ENCODE measurements around the gene HK3.

HK3 gene

GRCh38 chr5:176850371-176851245 is 48.5 kb downstream of the HK3 start:
- no peaks in the 10 kb centered on the region for H3K27me3 ChIP-seq (ENCODE audit: control insufficient read depth, insufficient read depth, low read length)
- no peak overlapping the region for H3K4me3 ChIP-seq (ENCODE audit: low read depth, low read length)
- no peaks in the 10 kb centered on the region for H3K9me3 ChIP-seq (ENCODE audit: control insufficient read depth, insufficient read depth, low read length)

GRCh38 chr5:176849611-176850227 is 49.4 kb downstream of the HK3 start:
- Histone ChIP-seq H3K4me3 (ENCODE audit: low read depth, low read length) (no peak overlapping the region), H3K9me3 (ENCODE audit: control insufficient read depth, insufficient read depth, low read length) (no peaks in the 10 kb centered on the region), H3K36me3 (ENCODE audit: control insufficient read depth, insufficient read depth, low read length) (no peaks in the 10 kb centered on the region), H3K4me1 (ENCODE audit: control insufficient read depth, insufficient read depth, low read length) (no peaks in the 10 kb centered on the region), H3K9ac (ENCODE audit: low read depth, low read length) (no peak overlapping the region), H3K27me3 (ENCODE audit: control insufficient read depth, insufficient read depth, low read length) (no peaks in the 10 kb centered on the region)

More at GRCh38 chr5:176850371-176851245, 48.5 kb downstream of the HK3 start:
- H3K36me3 ChIP-seq (ENCODE audit: control insufficient read depth, insufficient read depth, low read length), result no peaks in the 10 kb centered on the region
- no peaks in the 10 kb centered on the region for H3K4me1 ChIP-seq (ENCODE audit: control insufficient read depth, insufficient read depth, low read length)
- no peak overlapping the region for H3K9ac ChIP-seq (ENCODE audit: low read depth, low read length)

- Histone ChIP-seq H3K9ac (ENCODE audit: low read depth, low read length) (no peak overlapping the region), H3K27me3 (ENCODE audit: control insufficient read depth, insufficient read depth, low read length) (no peaks in the 10 kb centered on the region), H3K4me3 (ENCODE audit: low read depth, low read length) (no peak overlapping the region), H3K36me3 (ENCODE audit: control insufficient read depth, insufficient read depth, low read length) (no peaks in the 10 kb centered on the region), H3K4me1 (ENCODE audit: control insufficient read depth, insufficient read depth, low read length) (no peaks in the 10 kb centered on the region), H3K9me3 (ENCODE audit: control insufficient read depth, insufficient read depth, low read length) (no peaks in the 10 kb centered on the region)
Measured at GRCh38 chr5:176848651-176849050, 50.5 kb downstream of the HK3 start.

- Histone ChIP-seq H3K27me3 (ENCODE audit: control insufficient read depth, insufficient read depth, low read length) (no peaks in the 10 kb centered on the region), H3K4me3 (ENCODE audit: low read depth, low read length) (no peak overlapping the region), H3K36me3 (ENCODE audit: control insufficient read depth, insufficient read depth, low read length) (no peaks in the 10 kb centered on the region), H3K4me1 (ENCODE audit: control insufficient read depth, insufficient read depth, low read length) (no peaks in the 10 kb centered on the region), H3K9me3 (ENCODE audit: control insufficient read depth, insufficient read depth, low read length) (no peaks in the 10 kb centered on the region), H3K9ac (ENCODE audit: low read depth, low read length) (no peak overlapping the region)
Measured at GRCh38 chr5:176847726-176848290, 51.3 kb downstream of the HK3 start.

GRCh38 chr5:176847148-176847547 is 52.0 kb downstream of the HK3 start:
- Histone ChIP-seq H3K4me3 (ENCODE audit: low read depth, low read length) (no peak overlapping the region), H3K9me3 (ENCODE audit: control insufficient read depth, insufficient read depth, low read length) (no peaks in the 10 kb centered on the region), H3K9ac (ENCODE audit: low read depth, low read length) (no peak overlapping the region), H3K27me3 (ENCODE audit: control insufficient read depth, insufficient read depth, low read length) (no peaks in the 10 kb centered on the region), H3K4me1 (ENCODE audit: control insufficient read depth, insufficient read depth, low read length) (no peaks in the 10 kb centered on the region), H3K36me3 (ENCODE audit: control insufficient read depth, insufficient read depth, low read length) (no peaks in the 10 kb centered on the region)

GRCh38 chr5:176846335-176847140 is 52.6 kb downstream of the HK3 start:
- no peak overlapping the region for H3K4me3 ChIP-seq (ENCODE audit: low read depth, low read length)
- no peak overlapping the region for H3K9ac ChIP-seq (ENCODE audit: low read depth, low read length)
- H3K9me3 ChIP-seq (ENCODE audit: control insufficient read depth, insufficient read depth, low read length), result no peaks in the 10 kb centered on the region
- no peaks in the 10 kb centered on the region for H3K4me1 ChIP-seq (ENCODE audit: control insufficient read depth, insufficient read depth, low read length)
- no peaks in the 10 kb centered on the region for H3K27me3 ChIP-seq (ENCODE audit: control insufficient read depth, insufficient read depth, low read length)
- no peaks in the 10 kb centered on the region for H3K36me3 ChIP-seq (ENCODE audit: control insufficient read depth, insufficient read depth, low read length)

GRCh38 chr5:176845392-176845713 is 53.8 kb downstream of the HK3 start:
- no peaks in the 10 kb centered on the region for H3K27me3 ChIP-seq (ENCODE audit: control insufficient read depth, insufficient read depth, low read length)
- no peaks in the 10 kb centered on the region for H3K9me3 ChIP-seq (ENCODE audit: control insufficient read depth, insufficient read depth, low read length)
- H3K36me3 ChIP-seq (ENCODE audit: control insufficient read depth, insufficient read depth, low read length), result no peaks in the 10 kb centered on the region
- H3K9ac ChIP-seq (ENCODE audit: low read depth, low read length), result no peak overlapping the region
- peaks cover under 1% of the 10 kb centered on the region for H3K4me1 ChIP-seq (ENCODE audit: control insufficient read depth, insufficient read depth, low read length)
- no peak overlapping the region for H3K4me3 ChIP-seq (ENCODE audit: low read depth, low read length)

GRCh38 chr5:176844706-176845391 is 54.3 kb downstream of the HK3 start:
- no peak overlapping the region for H3K4me3 ChIP-seq (ENCODE audit: low read depth, low read length)
- no peaks in the 10 kb centered on the region for H3K9me3 ChIP-seq (ENCODE audit: control insufficient read depth, insufficient read depth, low read length)
- H3K27me3 ChIP-seq (ENCODE audit: control insufficient read depth, insufficient read depth, low read length), result no peaks in the 10 kb centered on the region

GRCh38 chr5:176844281-176844680 is 54.9 kb downstream of the HK3 start:
- Histone ChIP-seq H3K4me1 (ENCODE audit: control insufficient read depth, insufficient read depth, low read length) (peaks cover 2% of the 10 kb centered on the region), H3K9ac (ENCODE audit: low read depth, low read length) (no peak overlapping the region), H3K36me3 (ENCODE audit: control insufficient read depth, insufficient read depth, low read length) (no peaks in the 10 kb centered on the region), H3K27me3 (ENCODE audit: control insufficient read depth, insufficient read depth, low read length) (peaks cover 2% of the 10 kb centered on the region), H3K9me3 (ENCODE audit: control insufficient read depth, insufficient read depth, low read length) (no peaks in the 10 kb centered on the region), H3K4me3 (ENCODE audit: low read depth, low read length) (no peak overlapping the region)

More at GRCh38 chr5:176844706-176845391, 54.3 kb downstream of the HK3 start:
- H3K4me1 ChIP-seq (ENCODE audit: control insufficient read depth, insufficient read depth, low read length), result peaks cover 2% of the 10 kb centered on the region
- no peaks in the 10 kb centered on the region for H3K36me3 ChIP-seq (ENCODE audit: control insufficient read depth, insufficient read depth, low read length)
- no peak overlapping the region for H3K9ac ChIP-seq (ENCODE audit: low read depth, low read length)

GRCh38 chr5:176843673-176844072 is 55.5 kb downstream of the HK3 start:
- peaks cover 8% of the 10 kb centered on the region for H3K27me3 ChIP-seq (ENCODE audit: control insufficient read depth, insufficient read depth, low read length)
- no peaks in the 10 kb centered on the region for H3K36me3 ChIP-seq (ENCODE audit: control insufficient read depth, insufficient read depth, low read length)
- no peaks in the 10 kb centered on the region for H3K9me3 ChIP-seq (ENCODE audit: control insufficient read depth, insufficient read depth, low read length)
- H3K9ac ChIP-seq (ENCODE audit: low read depth, low read length), result no peak overlapping the region
- H3K4me1 ChIP-seq (ENCODE audit: control insufficient read depth, insufficient read depth, low read length), result peaks cover 2% of the 10 kb centered on the region
- no peak overlapping the region for H3K4me3 ChIP-seq (ENCODE audit: low read depth, low read length)

GRCh38 chr5:176837707-176838115 is 61.4 kb downstream of the HK3 start:
- Histone ChIP-seq H3K9me3 (ENCODE audit: control insufficient read depth, insufficient read depth, low read length) (no peaks in the 10 kb centered on the region), H3K4me3 (ENCODE audit: low read depth, low read length) (no peak overlapping the region), H3K27me3 (ENCODE audit: control insufficient read depth, insufficient read depth, low read length) (peaks cover 17% of the 10 kb centered on the region), H3K36me3 (ENCODE audit: control insufficient read depth, insufficient read depth, low read length) (no peaks in the 10 kb centered on the region), H3K4me1 (ENCODE audit: control insufficient read depth, insufficient read depth, low read length) (peaks cover 2% of the 10 kb centered on the region), H3K9ac (ENCODE audit: low read depth, low read length) (no peak overlapping the region)

Data from iPS-15b (cell line).